Activated CD8-positive, alpha-beta memory T cell treated with anti-CD3 and anti-CD28 coated beads for 48 hours (primary cell): ENCODE results near the gene ASPRV1.

ENCODE experiments used
- DNase-seq, 3 experiments: peaks; one replicate each; pipeline ENCODE4 v3.0.0-alpha.2; 2020; ENCODE audit warnings: low read depth in 2 of 3, low spot score in 2 of 3

ASPRV1 gene

GRCh38 chr2:69989009-69989408 lies 27.6 kb upstream of the ASPRV1 start:
- no peak for DNase-seq

GRCh38 chr2:69988086-69988635 lies 26.7 kb upstream of the ASPRV1 start:
- DNase-seq, result no peak

GRCh38 chr2:69986691-69987090 lies 25.3 kb upstream of the ASPRV1 start:
- no peak for DNase-seq

- DNase-seq, result no peak
Measured at GRCh38 chr2:69985688-69986087, 24.3 kb upstream of the ASPRV1 start.

- DNase-seq, result no peak
Measured at GRCh38 chr2:69985216-69985615, 23.8 kb upstream of the ASPRV1 start.

- no peak for DNase-seq
Measured at GRCh38 chr2:69983392-69983966, 22.0 kb upstream of the ASPRV1 start.

GRCh38 chr2:69979902-69980807 lies 18.7 kb upstream of the ASPRV1 start:
- DNase-seq, result no peak

GRCh38 chr2:69977906-69978482 lies 16.6 kb upstream of the ASPRV1 start:
- DNase-seq, result no peak

GRCh38 chr2:69977186-69977585 lies 15.8 kb upstream of the ASPRV1 start:
- no peak for DNase-seq

GRCh38 chr2:69975853-69976462 lies 14.5 kb upstream of the ASPRV1 start:
- no peak for DNase-seq

GRCh38 chr2:69975136-69975852 lies 13.9 kb upstream of the ASPRV1 start:
- no peak for DNase-seq

- no peak for DNase-seq
Measured at GRCh38 chr2:69973335-69973735, 11.9 kb upstream of the ASPRV1 start.

GRCh38 chr2:69972822-69973221 lies 11.4 kb upstream of the ASPRV1 start:
- DNase-seq, result no peak

GRCh38 chr2:69969991-69970390 lies 8.6 kb upstream of the ASPRV1 start:
- DNase-seq, result no peak

- no peak for DNase-seq
Measured at GRCh38 chr2:69969126-69969983, 7.9 kb upstream of the ASPRV1 start.

- DNase-seq, result no peak
Measured at GRCh38 chr2:69968609-69969008, 7.2 kb upstream of the ASPRV1 start.

GRCh38 chr2:69966496-69966895 lies 5.1 kb upstream of the ASPRV1 start:
- no peak for DNase-seq

- no peak for DNase-seq
Measured at GRCh38 chr2:69965756-69966445, 4.5 kb upstream of the ASPRV1 start.

GRCh38 chr2:69964353-69964841 lies 3.0 kb upstream of the ASPRV1 start:
- DNase-seq, result no peak
